Measurements from ENCODE around the gene HEPACAM.

DNA sequence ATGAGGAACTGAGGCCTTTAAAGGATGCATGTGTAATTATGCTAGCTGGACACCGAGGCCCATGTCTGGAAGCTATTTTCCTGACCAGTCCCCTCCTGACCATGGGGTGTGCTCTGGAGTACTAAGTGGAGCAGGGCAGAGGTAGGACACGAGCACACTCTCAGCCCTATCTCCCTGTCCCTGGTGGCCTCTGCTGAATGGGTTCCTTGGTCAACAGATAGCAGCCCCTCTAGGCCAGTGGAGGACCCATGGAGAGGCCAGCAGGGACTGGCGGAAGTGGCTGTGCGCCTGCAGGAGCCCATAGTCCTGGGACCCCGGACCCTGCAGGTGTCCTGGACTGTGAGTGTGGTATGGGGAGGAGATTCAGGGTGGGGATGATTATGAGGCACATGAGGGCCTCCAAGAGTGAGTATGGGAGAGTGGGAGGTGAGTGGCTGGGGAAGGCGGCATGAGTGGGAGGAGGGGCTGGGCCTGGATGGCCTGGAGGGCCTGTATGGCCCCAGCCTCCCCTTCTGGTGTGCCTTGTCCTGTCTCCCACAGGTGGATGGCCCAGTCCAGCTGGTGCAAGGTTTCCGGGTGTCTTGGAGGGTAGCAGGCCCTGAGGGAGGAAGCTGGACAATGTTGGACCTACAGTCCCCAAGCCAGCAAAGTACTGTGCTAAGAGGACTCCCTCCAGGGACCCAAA, 61.1 kb downstream of the HEPACAM start:
- TF ChIP-seq POLR2A (IDR thresholded peaks at IDR 0.05; ENCODE audit: low read length) (no peak), GATA1 (IDR thresholded peaks at IDR 0.05; ENCODE audit: low read depth, low read length) (no peak)
